Endometrial microvascular endothelial cells (primary cell): Measurements from ENCODE around the gene SAMD14. TPM values are rescaled to one million over a fixed set of nuclear protein-coding genes. Genes with fewer than 3 reads are reported as not detected.

Experiments
- in situ Hi-C: cut with HindIII; loops from 2 replicates; pipeline ENCODE4 v1.10.0; 2017; ENCODE audit warnings: low sequenced_read_pairs, low pct_unique_long_range_greater_than_20kb; ENCODE audit errors: inconsistent ontology term
- total RNA-seq: library from RNA; depleted of rRNA; stranded (reverse); fragments of >200 nt; gene quantifications from one replicate; pipeline ENCODE4 v1.2.3, GENCODE V29; 2015; ENCODE audit errors: inconsistent ontology term

Gene SAMD14
- total RNA-seq, 1 donor from 2014 or later = 1.5 TPM

DNA sequence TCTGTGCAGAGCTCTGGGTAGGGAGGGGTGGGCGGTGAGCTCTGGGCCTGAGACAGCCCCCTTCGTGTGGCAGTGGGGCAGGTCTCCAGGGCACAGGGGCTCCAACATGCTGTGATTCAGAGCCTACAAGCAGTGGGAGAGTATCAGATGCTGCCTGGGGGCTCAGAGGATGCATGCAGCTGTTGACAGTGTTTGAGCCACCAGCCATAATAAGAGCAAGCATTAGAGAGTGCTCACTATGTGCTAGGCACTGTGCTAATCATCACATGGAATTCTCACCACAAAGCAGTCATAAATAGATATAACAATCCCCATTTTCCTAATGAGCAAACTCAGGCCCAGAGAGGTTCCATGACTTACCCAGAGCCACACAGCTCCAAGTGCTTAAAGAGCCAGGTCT lies 26.7 kb downstream of the SAMD14 start:
- in situ Hi-C loops = no loop called here

DNA sequence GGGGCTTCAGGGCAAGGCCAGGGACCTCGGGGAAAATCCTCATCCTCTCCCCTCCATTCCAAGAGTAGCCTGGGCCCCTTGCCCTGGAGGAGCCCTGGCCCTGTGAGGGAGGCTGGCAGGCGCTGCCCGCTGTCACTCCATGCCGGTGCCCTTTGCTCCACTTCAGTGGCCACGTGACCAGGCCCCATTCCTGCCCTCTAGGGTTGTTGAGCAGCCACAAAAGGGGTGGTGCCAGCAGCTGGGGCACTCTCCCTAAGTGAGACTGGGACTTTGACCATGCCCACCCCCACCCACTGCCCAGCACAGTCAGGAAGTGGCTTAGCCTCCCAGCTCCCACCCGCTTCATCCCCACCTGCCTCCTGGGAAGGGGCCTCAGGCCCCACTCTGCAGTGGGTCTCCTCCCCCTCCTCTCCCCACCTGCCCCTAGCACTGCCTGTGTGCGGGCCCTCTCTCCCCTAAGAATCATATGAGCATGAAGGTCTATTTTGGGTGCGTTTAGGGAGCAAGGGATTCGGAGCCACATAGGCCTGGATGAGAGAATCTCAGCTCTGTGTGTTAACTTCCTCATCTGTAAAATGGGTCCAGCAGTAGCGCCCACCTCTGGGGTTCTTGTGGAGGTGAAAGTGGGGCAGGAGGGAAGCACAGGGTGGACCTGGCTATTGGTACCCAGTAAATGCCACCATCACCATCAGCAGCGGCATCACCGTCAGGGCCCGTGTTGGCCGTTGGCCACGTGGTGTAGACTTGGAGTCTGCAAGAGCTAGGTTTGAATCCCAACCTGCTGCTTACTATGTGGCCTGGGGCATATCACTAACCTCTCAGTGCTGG lies 27.6 kb downstream of the SAMD14 start:
- in situ Hi-C loops = no loop called here

DNA sequence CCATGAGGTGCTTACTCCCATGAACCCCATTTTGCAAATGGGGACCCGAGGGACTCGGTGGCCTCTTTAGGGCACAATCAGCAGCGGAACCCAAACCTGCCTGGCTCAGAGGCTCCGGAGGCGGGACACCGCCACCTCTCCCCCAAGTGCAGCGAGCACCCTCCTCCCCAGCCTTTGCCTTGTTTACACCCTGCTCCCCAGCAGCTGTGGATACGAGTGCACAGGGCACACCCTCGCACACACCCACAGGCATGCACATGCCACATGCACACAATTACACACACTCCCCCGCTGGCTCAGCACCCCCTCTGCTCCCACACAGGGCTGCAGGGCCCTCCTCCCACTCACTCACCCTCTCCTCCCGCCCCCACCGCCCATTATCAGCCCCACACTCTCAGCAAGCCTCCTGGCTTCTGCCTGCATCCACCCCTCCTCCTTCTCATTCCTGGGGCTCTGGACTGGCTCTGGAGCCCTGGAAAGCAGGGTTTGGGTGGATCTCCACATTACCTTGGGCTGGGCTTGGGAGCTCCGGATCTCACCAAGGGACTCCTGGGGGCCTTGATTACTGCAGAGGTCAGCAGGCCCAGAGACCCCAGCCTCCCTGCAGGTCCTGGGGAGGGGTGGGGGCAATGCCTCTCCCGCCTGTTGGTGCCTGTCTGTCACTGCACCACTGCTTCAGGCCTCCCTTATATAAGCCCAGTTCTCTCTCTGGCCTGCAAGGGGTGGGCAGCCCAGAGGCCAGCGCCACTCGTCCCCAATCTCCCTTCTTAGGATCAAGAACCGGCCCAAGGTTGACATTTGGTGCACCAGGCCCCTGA lies 28.4 kb downstream of the SAMD14 start:
- in situ Hi-C loops = no loop called here

DNA sequence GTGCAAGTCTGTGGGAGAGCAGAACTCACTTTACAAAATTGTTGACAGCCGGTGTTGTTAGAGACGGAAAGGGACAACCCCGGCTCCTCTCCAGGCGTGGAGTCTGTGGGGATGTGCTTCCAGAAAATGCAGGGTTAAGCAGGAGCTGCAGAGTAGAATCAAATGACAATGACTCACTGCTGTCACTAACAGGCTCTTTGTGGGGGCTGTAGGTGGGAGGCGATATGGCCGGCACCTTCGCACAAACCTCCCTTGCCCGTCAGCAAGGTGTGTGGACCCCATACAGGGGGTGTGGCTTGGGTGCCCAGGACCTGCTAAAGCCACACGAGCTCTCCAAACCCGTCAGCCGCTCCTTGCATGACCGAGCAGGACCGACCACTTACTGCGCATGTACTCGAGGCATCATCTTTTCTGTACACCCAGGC lies 29.0 kb downstream of the SAMD14 start:
- in situ Hi-C loops = no loop called here

DNA sequence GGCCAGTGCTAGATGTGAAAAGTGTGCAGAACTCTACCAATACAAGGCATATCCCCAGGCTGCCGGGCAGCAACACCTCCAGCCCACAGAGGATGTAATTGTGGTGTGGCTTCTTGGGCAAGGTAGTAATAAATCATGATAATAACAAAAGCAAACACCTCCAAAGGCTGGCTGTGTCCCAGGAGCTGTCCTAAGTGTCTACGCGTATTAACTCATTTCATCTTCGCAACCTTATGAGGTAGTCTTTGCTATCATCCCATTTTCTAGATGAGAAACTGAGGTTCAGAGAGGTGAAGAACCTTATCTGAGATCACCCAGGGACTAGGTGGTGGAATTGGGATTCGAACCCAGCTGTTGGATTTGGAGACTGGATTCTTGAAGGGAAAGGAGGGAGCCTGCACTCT lies 29.5 kb downstream of the SAMD14 start:
- in situ Hi-C loops = no loop called here

DNA sequence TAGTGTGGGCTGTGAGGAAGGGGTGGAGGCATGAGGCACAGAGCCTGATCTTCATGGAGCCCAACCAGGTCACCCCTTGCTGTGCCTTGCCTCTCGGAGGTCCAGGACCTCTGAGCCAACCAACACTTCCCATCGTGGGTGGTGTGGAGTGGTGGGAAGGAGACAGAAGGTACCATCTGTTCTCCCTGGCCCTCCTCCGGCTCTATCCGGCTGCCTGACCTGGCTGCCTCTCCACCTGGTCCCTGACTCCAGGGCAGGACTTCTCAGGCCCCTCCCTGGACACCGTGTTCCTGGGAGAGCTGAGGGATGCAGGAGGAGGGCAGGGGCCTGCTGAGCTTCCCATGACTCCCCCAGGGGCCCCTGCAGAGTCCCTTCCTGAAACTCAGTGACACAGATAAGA lies 31.0 kb downstream of the SAMD14 start:
- in situ Hi-C loops = no loop called here

DNA sequence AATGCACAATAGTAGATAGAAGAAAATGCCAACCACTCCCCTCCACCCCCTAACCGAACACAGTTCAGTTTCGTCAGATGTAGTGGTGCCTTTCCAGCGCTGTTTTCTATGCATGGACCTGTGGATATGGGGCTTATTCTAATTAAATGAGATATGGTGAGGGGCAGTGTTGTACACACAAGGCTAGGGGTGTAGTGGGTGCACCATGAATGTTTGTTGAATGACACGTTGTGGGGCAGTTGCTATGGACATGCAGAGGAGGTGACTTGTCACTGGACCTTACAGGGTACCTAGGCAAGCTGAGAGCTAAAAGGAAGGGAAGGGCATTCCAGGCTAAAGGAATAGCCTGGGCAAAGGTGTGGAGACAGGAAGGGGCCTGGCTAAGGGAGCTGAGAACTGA lies 31.4 kb downstream of the SAMD14 start:
- in situ Hi-C loops = no loop called here

DNA sequence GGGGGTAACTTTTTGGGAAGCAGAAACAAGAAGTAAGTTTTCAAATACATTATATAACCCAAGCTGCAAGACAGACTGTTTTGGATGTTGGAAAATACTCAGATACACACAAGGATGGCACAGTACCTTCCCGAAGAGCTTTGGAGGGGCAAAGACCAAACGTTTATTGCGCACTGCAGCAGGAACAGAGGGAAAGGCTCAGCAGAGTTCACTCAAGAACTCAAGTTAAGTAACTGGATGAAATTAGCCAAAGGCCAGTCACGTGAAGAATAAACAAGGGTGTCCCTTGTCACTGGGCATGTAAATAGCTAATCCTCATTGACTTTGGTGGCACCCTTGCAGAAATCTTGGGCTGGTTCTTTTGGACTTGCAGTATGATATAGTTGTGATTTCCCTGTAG lies 32.0 kb downstream of the SAMD14 start:
- in situ Hi-C loops = no loop called here

DNA sequence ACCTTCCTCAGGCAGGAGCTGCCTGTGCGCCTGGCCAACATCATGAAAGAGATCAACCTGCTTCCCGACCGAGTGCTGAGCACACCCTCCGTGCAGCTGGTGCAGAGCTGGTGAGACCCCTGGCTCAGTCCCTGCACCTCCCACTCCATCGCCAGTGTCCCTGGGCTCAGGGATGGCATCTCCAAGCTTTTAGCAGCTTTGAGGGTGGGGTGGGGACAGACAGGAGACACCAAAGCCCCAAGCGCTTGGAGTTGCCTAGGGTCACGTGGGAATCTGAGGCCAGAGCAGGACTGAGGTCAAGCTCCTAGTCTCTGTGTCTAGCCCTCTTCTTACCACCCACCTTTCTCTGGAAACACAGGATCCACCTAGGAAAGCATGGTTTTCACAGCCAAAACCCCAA lies 32.5 kb downstream of the SAMD14 start:
- in situ Hi-C loops = no loop called here

DNA sequence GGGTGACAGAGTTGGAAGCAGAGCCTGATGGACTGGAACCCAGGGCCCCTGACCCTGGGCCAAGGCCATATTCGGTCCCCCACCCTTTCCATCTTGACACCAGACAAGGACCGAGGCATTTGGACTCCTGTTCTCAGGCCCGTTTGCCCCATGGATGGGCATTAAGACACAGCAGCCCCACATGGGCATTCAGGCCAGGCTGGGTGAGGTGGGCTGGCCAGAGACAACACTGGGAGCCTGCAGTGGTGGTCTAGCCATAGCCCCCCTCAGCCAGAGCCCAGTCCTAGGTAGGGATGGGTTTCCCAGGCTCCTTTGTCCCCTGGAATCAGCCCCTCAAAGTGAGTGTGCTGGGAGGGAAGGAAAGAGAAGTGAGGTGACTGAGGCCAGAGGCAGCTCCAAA lies 33.2 kb downstream of the SAMD14 start:
- in situ Hi-C loops = no loop called here

DNA sequence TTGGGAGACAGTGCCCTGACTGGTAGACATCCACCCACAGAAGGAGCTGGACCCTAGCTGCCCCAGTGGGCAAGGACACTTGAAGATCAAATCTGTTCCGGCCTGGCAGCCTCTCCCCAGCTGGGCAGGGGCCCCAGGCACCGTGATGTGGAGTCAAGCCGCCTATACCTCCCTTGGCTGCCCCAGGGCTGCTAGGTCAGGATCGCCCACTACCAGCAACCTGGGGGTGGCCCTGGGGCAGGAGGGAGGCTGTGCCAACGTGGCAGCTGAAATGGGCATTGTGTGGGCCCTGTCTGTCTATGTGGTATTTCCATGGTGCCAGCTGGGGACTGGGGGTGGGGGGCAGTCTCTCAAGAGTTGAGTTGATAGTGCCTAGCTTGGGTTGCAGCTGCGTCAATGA lies 33.9 kb downstream of the SAMD14 start:
- in situ Hi-C loops = no loop called here

DNA sequence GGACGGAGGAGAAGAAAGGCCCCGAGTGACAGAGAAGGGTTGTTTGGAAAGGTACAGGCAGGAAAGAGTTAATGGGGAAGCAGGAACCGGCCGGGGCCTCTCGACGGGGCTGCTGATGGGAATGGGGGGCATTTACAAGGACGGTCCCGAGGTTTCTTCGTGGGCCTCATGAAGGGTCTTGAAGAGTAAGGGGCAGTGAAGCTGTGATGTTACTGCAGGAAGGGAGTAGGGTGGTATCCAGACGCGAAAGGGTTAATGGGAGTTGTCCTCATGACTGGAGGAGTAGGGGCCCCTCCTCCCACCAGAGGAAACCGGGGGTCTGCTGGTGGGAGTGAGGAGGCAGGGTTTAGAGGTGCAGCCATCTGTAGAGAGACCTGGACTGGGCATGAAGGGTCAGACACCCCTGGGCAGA lies 34.3 kb downstream of the SAMD14 start:
- in situ Hi-C loops = no loop called here

DNA sequence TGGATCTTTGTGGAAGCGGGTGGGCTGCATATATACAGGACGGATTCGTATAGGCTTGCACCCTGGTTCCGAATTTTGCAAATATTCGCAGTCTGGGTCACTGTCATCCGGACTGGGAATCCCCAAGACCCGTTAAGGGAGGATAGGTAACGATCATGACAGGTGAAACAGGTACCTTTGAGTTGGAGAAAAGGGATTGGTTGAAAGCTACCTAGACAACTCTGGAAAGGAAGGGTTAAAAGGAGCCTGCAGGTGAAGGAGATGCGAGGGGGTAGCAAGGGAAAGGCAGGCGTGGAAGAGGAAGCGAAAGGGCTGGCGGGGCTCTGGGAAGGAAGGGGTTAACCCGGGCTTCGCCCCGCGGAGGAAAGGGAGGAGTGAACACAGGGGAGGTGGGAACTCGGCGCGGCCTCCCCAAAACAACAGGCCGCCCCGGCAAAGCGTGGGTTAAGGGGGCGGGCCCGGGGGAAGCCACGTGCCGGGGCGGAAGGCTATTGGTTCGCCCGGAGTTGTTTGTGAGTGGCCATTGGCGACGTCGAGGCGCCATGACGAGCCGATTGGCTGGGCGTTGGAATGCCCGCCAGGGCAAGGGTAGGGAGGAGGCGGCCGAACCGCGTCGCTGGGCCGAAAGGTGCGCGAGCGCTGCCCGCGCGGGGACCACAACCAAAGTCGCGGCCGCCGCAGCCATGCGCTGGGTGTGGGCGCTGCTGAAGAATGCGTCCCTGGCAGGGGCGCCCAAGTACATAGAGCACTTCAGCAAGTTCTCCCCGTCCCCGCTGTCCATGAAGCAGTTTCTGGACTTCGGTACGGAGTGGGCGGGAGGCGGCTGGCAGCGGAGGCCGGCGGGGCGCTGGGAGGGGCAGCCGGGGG lies 35.0 kb downstream of the SAMD14 start, which contains the start of gene PDK2:
Gene PDK2, plus strand, starts transcription at position 599 of the 867 bp plus-strand sequence. Its CDS starts 85 bp downstream, at position 684.
- in situ Hi-C loops = no loop called here

DNA sequence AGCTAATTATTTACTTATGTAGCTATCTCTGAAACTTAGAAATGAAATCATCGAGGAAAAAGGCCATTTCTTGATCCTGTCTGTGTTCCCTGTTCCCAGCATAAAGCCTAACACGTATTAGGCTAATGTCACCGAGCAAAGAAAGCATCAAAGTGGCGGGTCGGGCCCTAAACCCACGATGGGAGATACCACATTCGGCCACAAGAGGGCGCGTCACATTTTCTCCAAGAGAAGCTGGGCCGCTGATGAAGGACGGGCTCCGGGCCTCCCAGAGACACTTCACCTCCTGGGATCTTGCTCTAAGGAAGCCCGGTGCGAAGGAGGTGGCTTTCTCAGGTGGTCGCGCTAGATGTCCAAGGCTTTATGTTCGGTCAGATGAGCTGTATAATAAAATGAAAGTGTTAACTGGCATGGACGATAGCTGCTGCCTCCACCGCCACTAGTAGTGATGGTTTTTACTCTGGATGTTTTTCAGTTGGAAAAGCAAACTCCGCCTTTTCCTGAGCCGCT lies 35.7 kb downstream of the SAMD14 start:
- in situ Hi-C loops = no loop called here

DNA sequence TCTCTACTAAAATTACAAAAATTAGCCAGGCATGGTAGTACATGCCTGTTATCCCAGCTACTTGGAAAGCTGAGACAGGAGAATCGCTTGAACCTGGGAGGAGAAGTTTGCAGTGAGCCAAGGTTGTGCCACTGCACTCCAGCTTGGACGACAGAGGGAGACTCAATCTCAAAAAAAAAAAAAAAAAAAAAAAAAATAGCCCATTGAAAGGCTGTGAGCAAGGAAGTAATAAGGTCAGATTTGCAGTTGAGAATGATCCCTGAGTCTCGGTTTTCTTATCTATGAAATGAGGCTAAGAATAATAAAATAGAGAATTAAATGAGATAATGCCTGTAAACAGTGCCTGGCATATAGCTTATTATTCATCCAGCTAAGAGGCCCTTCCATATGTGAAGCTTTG lies 36.2 kb downstream of the SAMD14 start:
- in situ Hi-C loops = no loop called here

DNA sequence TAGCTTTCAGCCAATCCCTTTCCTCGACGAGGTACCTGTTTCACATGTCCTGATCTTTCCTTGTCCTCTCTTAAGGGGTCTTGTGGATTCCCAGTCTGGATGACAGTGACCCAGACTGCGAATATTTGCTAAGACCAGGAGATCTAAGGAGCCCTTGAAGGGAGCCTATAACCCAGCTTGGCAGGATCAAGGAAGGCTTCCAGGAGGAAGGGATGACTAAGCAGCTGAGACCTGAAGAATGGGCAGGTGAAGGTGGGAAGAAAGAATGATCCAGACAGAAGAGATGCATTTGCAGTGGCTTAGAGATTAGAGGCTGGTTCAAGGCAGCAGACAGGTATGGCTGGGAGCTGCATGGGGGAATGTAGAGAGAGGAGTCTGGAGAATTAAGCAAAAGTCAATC lies 36.7 kb downstream of the SAMD14 start:
- in situ Hi-C loops = no loop called here

DNA sequence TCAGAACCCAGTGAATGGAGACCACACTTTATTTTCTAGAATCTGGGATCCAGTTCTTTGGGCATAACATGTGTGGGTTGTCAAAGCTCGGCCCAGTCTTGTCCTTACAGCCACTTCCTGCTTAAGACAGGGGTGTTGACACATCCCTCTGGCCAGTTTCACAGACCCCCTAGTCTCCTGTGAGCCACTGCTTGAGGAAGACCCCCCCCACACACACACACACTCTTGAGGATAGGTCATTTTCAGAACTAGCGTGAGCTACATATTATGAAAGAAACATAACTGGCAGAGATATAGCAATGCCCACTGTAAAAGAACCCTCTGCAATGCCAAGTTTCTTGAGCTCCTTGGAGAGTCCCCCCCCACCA lies 38.1 kb downstream of the SAMD14 start:
- in situ Hi-C loops = no loop called here

DNA sequence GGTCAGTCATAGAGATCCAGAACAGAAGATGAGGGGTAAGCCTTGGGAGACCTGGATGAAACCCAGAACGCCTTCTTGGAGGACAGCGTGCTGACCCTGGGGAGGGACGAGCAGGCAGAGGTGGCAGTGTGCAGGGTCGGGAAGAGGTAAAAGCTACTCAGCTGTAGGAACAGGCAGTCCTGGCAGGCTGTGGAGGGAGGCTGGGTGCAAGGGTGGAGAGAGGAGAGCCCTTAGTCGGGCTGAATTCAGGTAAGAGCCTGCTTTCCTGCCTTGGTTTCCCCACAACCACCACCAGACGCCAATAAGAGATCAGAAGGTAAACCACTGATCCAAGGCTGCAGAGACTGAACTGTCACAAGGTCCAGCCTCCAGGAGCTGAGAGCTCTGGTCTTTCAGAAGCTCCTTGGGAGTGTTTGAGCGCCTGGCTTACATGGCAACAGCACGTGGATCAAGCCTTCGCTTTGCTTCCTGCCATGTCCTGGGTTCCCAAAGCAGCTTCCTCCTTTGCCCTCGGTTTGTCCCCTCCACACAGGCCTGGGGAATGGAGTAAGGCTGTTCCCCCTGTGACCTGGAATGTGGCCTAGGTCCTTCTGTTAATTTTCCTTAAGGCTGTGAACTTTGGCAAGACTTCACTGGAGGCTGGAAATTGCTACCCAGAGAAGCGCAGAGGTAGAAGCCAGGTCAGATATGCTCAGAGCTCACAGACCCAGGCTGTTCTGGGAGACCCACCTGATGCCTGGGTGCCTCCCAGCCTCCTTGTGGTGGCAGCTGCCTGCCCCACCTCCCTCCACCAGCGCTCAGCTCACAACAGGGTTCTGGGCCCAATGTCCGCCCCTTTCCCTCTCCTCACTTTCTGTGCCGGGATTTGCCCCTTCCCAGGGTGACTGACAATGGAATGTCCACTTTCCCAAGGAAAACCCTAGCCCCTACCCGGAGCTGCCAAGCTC lies 38.7 kb downstream of the SAMD14 start:
- in situ Hi-C loops = no loop called here
